HepG2 (cell line): Measurements from ENCODE around the gene LRRC27. TPM values are rescaled to one million over a fixed set of nuclear protein-coding genes. Genes with fewer than 3 reads are reported as not detected.

Source experiments
- CREB3 ChIP-seq: sonication (generic); formaldehyde crosslinking; IDR thresholded peaks from 2 replicates; pipeline ENCODE4 v1.5.0; 2020; ENCODE audit warnings: missing genetic modification reagents
- MAFK ChIP-seq, 2 experiments: IDR thresholded peaks in 1 of 2; conservative IDR thresholded peaks in 1 of 2; 2 replicates each; pipeline ENCODE4 v1.6.1; 2011; ENCODE audit warnings: improper control_type of control experiment in 2 of 2, low read length in 2 of 2
- MAZ ChIP-seq, 2 experiments: sonication (generic) in 1 of 2; formaldehyde crosslinking in 1 of 2; IDR thresholded peaks; 2 replicates each; pipeline versions ENCODE4 v1.5.0 to v1.6.1; 2012 to 2020; ENCODE audit warnings: low read depth in 2 of 2, mild to moderate bottlenecking in 2 of 2, borderline replicate concordance in 1 of 2, improper control_type of control experiment in 1 of 2, low read length in 1 of 2, missing genetic modification reagents in 1 of 2, moderate library complexity in 1 of 2
- TOE1 ChIP-seq: sonication (generic); formaldehyde crosslinking; IDR thresholded peaks from 2 replicates; pipeline ENCODE4 v1.4.0; 2020; ENCODE audit warnings: mild to moderate bottlenecking, missing genetic modification reagents
- ZNF225 ChIP-seq: sonication (generic); formaldehyde crosslinking; IDR thresholded peaks from 2 replicates; pipeline ENCODE4 v1.4.0; 2020; ENCODE audit warnings: mild to moderate bottlenecking, missing genetic modification reagents
- ZNF552 ChIP-seq: sonication (generic); formaldehyde crosslinking; IDR thresholded peaks from 2 replicates; pipeline ENCODE4 v1.9.0; 2022; ENCODE audit warnings: missing genetic modification reagents, mild to moderate bottlenecking, borderline replicate concordance
- ZNF574 ChIP-seq: sonication (generic); formaldehyde crosslinking; IDR thresholded peaks from 2 replicates; pipeline ENCODE4 v1.4.0; 2020; ENCODE audit warnings: missing genetic modification reagents
- ZNF614 ChIP-seq: IDR thresholded peaks from 2 replicates; pipeline ENCODE4 v1.6.1; 2018; ENCODE audit warnings: missing biosample characterization, missing genetic modification reagents, inconsistent platforms, borderline replicate concordance
- ZNF674 ChIP-seq: sonication (generic); formaldehyde crosslinking; IDR thresholded peaks from 2 replicates; pipeline ENCODE4 v1.5.0; 2020; ENCODE audit warnings: low read depth, mild to moderate bottlenecking, missing genetic modification reagents
- polyA plus RNA-seq, 8 experiments: library from polyadenylated mRNA; depleted of rRNA in 3 of 8; stranded (reverse) in 7 of 8; unstranded in 1 of 8; fragments of >200 nt; fragmentation: Illumina TruSeq in 4 of 8; extraction: Trizol in 4 of 8; gene quantifications; 2 replicates each; pipeline versions ENCODE4 v1.2.1 to v1.2.3, GENCODE V29; 2011 to 2016; ENCODE audit warnings: low read depth in 4 of 8, missing spikeins in 1 of 8, mixed read lengths in 1 of 8; ENCODE audit not compliant: insufficient read depth in 1 of 8
- total RNA-seq, 5 experiments: library from RNA; depleted of rRNA; stranded (reverse); fragments of >200 nt; fragmentation: Illumina TruSeq; extraction: Trizol; gene quantifications; 2 replicates each; pipeline ENCODE4 v1.2.3, GENCODE V29; 2016; ENCODE audit warnings: low read depth in 1 of 5
- TF ChIP-seq, protein P1 (sequence below): sonication (generic); formaldehyde crosslinking; IDR thresholded peaks from 2 replicates; pipeline ENCODE4 v1.9.0; 2022; ENCODE audit warnings: missing genetic modification reagents, mild to moderate bottlenecking, borderline replicate concordance
- TF ChIP-seq, protein P2 (sequence below): sonication (generic); formaldehyde crosslinking; IDR thresholded peaks from 2 replicates; pipeline ENCODE4 v1.4.0; 2020; ENCODE audit warnings: mild to moderate bottlenecking, missing genetic modification reagents
- TF ChIP-seq, protein P3 (sequence below): sonication (generic); formaldehyde crosslinking; IDR thresholded peaks from 2 replicates; pipeline ENCODE4 v1.5.0; 2020; ENCODE audit warnings: mild to moderate bottlenecking, low read depth, missing genetic modification reagents, borderline replicate concordance
- TF ChIP-seq, protein P4 (sequence below): sonication (generic); formaldehyde crosslinking; conservative IDR thresholded peaks from 2 replicates; pipeline ENCODE4 v1.4.0; 2020; ENCODE audit warnings: missing genetic modification reagents

Gene LRRC27
- total and polyA plus RNA-seq, 2 of the 13 experiments (the other 11 are each of a cell fraction or from before 2014, with no cell fraction given): 4.2 to 4.6 TPM

- 0 out of 2 replicates have a peak, but pooled peaks have one; percentile 15 for TF ChIP-seq MAZ (IDR thresholded peaks at IDR 0.05; ENCODE audit: borderline replicate concordance, low read depth, low read length)
- TF ChIP-seq MAZ (CRISPR knock-in tag; IDR thresholded peaks at IDR 0.05; ENCODE audit: low read depth): peak; percentile 72; the same call in 1 of the 2 replicates
- no peak for TF ChIP-seq ZNF225
- no peak for TF ChIP-seq TOE1 (CRISPR knock-in tag)
- TF ChIP-seq MAFK (conservative IDR thresholded peaks at IDR 0.05 in 1 of 2, IDR thresholded peaks at IDR 0.05 in 1 of 2; ENCODE audit: low read length in 2 of 2): no peak
- no peak for TF ChIP-seq ZNF552 (CRISPR knock-in tag)
- TF ChIP-seq, protein P1, sequence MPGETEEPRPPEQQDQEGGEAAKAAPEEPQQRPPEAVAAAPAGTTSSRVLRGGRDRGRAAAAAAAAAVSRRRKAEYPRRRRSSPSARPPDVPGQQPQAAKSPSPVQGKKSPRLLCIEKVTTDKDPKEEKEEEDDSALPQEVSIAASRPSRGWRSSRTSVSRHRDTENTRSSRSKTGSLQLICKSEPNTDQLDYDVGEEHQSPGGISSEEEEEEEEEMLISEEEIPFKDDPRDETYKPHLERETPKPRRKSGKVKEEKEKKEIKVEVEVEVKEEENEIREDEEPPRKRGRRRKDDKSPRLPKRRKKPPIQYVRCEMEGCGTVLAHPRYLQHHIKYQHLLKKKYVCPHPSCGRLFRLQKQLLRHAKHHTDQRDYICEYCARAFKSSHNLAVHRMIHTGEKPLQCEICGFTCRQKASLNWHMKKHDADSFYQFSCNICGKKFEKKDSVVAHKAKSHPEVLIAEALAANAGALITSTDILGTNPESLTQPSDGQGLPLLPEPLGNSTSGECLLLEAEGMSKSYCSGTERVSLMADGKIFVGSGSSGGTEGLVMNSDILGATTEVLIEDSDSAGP (CRISPR knock-in tag): peak; percentile 58; the same call in 1 of the 2 replicates
- TF ChIP-seq, protein P2, sequence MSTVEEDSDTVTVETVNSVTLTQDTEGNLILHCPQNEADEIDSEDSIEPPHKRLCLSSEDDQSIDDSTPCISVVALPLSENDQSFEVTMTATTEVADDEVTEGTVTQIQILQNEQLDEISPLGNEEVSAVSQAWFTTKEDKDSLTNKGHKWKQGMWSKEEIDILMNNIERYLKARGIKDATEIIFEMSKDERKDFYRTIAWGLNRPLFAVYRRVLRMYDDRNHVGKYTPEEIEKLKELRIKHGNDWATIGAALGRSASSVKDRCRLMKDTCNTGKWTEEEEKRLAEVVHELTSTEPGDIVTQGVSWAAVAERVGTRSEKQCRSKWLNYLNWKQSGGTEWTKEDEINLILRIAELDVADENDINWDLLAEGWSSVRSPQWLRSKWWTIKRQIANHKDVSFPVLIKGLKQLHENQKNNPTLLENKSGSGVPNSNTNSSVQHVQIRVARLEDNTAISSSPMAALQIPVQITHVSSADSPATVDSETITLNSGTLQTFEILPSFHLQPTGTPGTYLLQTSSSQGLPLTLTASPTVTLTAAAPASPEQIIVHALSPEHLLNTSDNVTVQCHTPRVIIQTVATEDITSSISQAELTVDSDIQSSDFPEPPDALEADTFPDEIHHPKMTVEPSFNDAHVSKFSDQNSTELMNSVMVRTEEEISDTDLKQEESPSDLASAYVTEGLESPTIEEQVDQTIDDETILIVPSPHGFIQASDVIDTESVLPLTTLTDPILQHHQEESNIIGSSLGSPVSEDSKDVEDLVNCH: no peak
- TF ChIP-seq, protein P3, sequence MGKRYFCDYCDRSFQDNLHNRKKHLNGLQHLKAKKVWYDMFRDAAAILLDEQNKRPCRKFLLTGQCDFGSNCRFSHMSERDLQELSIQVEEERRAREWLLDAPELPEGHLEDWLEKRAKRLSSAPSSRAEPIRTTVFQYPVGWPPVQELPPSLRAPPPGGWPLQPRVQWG (CRISPR knock-in tag): no peak
- TF ChIP-seq ZNF614 (CRISPR knock-in tag): no peak
- no peak for TF ChIP-seq ZNF674 (CRISPR knock-in tag)
- TF ChIP-seq, protein P4, sequence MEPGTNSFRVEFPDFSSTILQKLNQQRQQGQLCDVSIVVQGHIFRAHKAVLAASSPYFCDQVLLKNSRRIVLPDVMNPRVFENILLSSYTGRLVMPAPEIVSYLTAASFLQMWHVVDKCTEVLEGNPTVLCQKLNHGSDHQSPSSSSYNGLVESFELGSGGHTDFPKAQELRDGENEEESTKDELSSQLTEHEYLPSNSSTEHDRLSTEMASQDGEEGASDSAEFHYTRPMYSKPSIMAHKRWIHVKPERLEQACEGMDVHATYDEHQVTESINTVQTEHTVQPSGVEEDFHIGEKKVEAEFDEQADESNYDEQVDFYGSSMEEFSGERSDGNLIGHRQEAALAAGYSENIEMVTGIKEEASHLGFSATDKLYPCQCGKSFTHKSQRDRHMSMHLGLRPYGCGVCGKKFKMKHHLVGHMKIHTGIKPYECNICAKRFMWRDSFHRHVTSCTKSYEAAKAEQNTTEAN (CRISPR knock-in tag): peak; percentile 55; the same call in 1 of the 2 replicates
- TF ChIP-seq CREB3: no peak
- no peak; the same call in 1 of the 2 replicates for TF ChIP-seq ZNF574 (CRISPR knock-in tag)
Measured at GRCh38 chr10:132395704-132396493, 63.9 kb downstream of the LRRC27 start (continued).
